Suprapubic skin (tissue), 4 donors: ENCODE results near the gene ACKR3. TPM values are rescaled to one million over a fixed set of nuclear protein-coding genes. Genes with fewer than 3 reads are reported as not detected.

Experiments used
- DNase-seq, 2 donors: peaks; one replicate each; pipeline ENCODE4 v3.0.0-alpha.2; 2019; ENCODE audit warnings: low spot score in 2 of 2
- H3K27ac ChIP-seq: fragments of 200-600 bp; sonication (generic); one replicate; pipeline ENCODE4 v1.5.1; 2019
- H3K27me3 ChIP-seq: fragments of 200-600 bp; sonication (generic); one replicate; pipeline ENCODE4 v1.5.1; 2019
- H3K36me3 ChIP-seq: fragments of 200-600 bp; sonication (generic); one replicate; pipeline ENCODE4 v1.5.1; 2019
- H3K4me1 ChIP-seq: fragments of 200-600 bp; sonication (generic); one replicate; pipeline ENCODE4 v1.5.1; 2019
- H3K4me3 ChIP-seq: fragments of 200-600 bp; sonication (generic); one replicate; pipeline ENCODE4 v1.5.1; 2019; ENCODE audit warnings: mild to moderate bottlenecking
- H3K9me3 ChIP-seq: fragments of 200-600 bp; sonication (generic); one replicate; pipeline ENCODE4 v1.5.1; 2019
- CTCF ChIP-seq, 2 donors: fragments of 200-600 bp in 1 of 2; fragments of 450-650 bp in 1 of 2; sonication (generic) in 1 of 2; IDR thresholded peaks; one replicate each; pipeline ENCODE4 v1.5.1; 2016 to 2019; ENCODE audit warnings: antibody characterized with exemption in 2 of 2, mild to moderate bottlenecking in 1 of 2, moderate library complexity in 1 of 2
- EP300 ChIP-seq: sonication (generic); formaldehyde crosslinking; IDR thresholded peaks from one replicate; pipeline ENCODE4 v1.6.1; 2017; ENCODE audit warnings: antibody characterized with exemption
- POLR2A ChIP-seq, 2 donors: fragments of 450-650 bp; IDR thresholded peaks; one replicate each; pipeline ENCODE4 v1.6.1; 2017; ENCODE audit warnings: antibody characterized with exemption in 2 of 2, mild to moderate bottlenecking in 2 of 2, moderate library complexity in 2 of 2
- POLR2AphosphoS5 ChIP-seq, 3 donors: sonication (generic); formaldehyde crosslinking; IDR thresholded peaks; one replicate each; pipeline ENCODE4 v1.6.1; 2017; ENCODE audit warnings: antibody characterized with exemption in 3 of 3
- WGBS: methylation state at CpG from one replicate; pipeline ENCODE4 v1.1.5; 2018; 5-methylcytosine and 5-hydroxymethylcytosine counted together
- total RNA-seq, 4 donors: library from RNA; depleted of rRNA; stranded (reverse); fragments of >200 nt; gene quantifications; one replicate each; pipeline ENCODE4 v1.1.0, GENCODE V29; 2016

ACKR3 gene
- total RNA-seq, 4 donors from 2014 or later, result 15.8 to 51.5 (median 34.9) TPM

- WGBS, result 71% methylated on average over 9 of the region's 9 CpGs
- TF ChIP-seq POLR2AphosphoS5 (IDR thresholded peaks at IDR 0.05), result no peak
- TF ChIP-seq POLR2A (IDR thresholded peaks at IDR 0.05), result no peak
- no peak for TF ChIP-seq CTCF (IDR thresholded peaks at IDR 0.05)
- no peak for TF ChIP-seq EP300
Observed at GRCh38 chr2:236607471-236608187, 38.0 kb downstream of the ACKR3 start.

GRCh38 chr2:236608188-236608525, 38.5 kb downstream of the ACKR3 start:
- H3K9me3 ChIP-seq, result no peaks in the 10 kb centered on the region
- 79% methylated on average over 3 of the region's 3 CpGs for WGBS
- no peak for TF ChIP-seq POLR2AphosphoS5 (IDR thresholded peaks at IDR 0.05)

More at GRCh38 chr2:236607471-236608187, 38.0 kb downstream of the ACKR3 start:
- no peaks in the 10 kb centered on the region for H3K9me3 ChIP-seq
- no peak overlapping the region for H3K27ac ChIP-seq
- no peak for DNase-seq
- no peaks in the 10 kb centered on the region for H3K36me3 ChIP-seq
- H3K4me1 ChIP-seq, result peaks cover 12% of the 10 kb centered on the region
- no peak overlapping the region for H3K4me3 ChIP-seq
- peaks cover 11% of the 10 kb centered on the region for H3K27me3 ChIP-seq

GRCh38 chr2:236608710-236609109, 39.1 kb downstream of the ACKR3 start:
- TF ChIP-seq POLR2A (IDR thresholded peaks at IDR 0.05) (no peak), POLR2AphosphoS5 (IDR thresholded peaks at IDR 0.05) (no peak), CTCF (IDR thresholded peaks at IDR 0.05) (no peak), EP300 (no peak)
- Histone ChIP-seq H3K9me3 (no peaks in the 10 kb centered on the region), H3K4me1 (peaks cover 9% of the 10 kb centered on the region), H3K27me3 (peaks cover 10% of the 10 kb centered on the region), H3K36me3 (no peaks in the 10 kb centered on the region), H3K4me3 (no peak overlapping the region), H3K27ac (no peak overlapping the region)
- no peak for DNase-seq
- 83% methylated on average over 3 of the region's 3 CpGs for WGBS

More at GRCh38 chr2:236608188-236608525, 38.5 kb downstream of the ACKR3 start:
- Histone ChIP-seq H3K36me3 (no peaks in the 10 kb centered on the region), H3K4me3 (no peak overlapping the region), H3K27me3 (peaks cover 10% of the 10 kb centered on the region), H3K4me1 (peaks cover 12% of the 10 kb centered on the region), H3K27ac (no peak overlapping the region)
- DNase-seq, result no peak

- H3K4me1 ChIP-seq, result peaks cover 9% of the 10 kb centered on the region
- no peak for DNase-seq
- no peaks in the 10 kb centered on the region for H3K9me3 ChIP-seq
- H3K36me3 ChIP-seq, result no peaks in the 10 kb centered on the region
- no peak overlapping the region for H3K27ac ChIP-seq
- no peak for TF ChIP-seq CTCF (IDR thresholded peaks at IDR 0.05)
- no peak for TF ChIP-seq POLR2AphosphoS5 (IDR thresholded peaks at IDR 0.05)
- TF ChIP-seq POLR2A (IDR thresholded peaks at IDR 0.05), result no peak
- TF ChIP-seq EP300, result no peak
- peaks cover 6% of the 10 kb centered on the region for H3K27me3 ChIP-seq
- no peak overlapping the region for H3K4me3 ChIP-seq
- 56% methylated on average over 8 of the region's 8 CpGs for WGBS
Observed at GRCh38 chr2:236610991-236611821, 41.6 kb downstream of the ACKR3 start.

- Histone ChIP-seq H3K27me3 (peaks cover 6% of the 10 kb centered on the region), H3K27ac (no peak overlapping the region), H3K4me3 (no peak overlapping the region), H3K36me3 (no peaks in the 10 kb centered on the region), H3K9me3 (no peaks in the 10 kb centered on the region), H3K4me1 (peaks cover 9% of the 10 kb centered on the region)
- WGBS, result 90% methylated on average over 10 of the region's 10 CpGs
- TF ChIP-seq EP300, result no peak
- TF ChIP-seq POLR2AphosphoS5 (IDR thresholded peaks at IDR 0.05), result no peak
- no peak for TF ChIP-seq CTCF (IDR thresholded peaks at IDR 0.05)
- no peak for TF ChIP-seq POLR2A (IDR thresholded peaks at IDR 0.05)
- DNase-seq, result no peak
Observed at GRCh38 chr2:236612737-236613136, 43.1 kb downstream of the ACKR3 start.
